ENCODE data around the gene GDAP2. TPM values are rescaled to one million over a fixed set of nuclear protein-coding genes. Genes with fewer than 3 reads are reported as not detected.
"Not testable (repeated sequence)": the region's sequence is repeated elsewhere in the genome, so short reads cannot be mapped to it uniquely, and the experiment has no call there.

Gene GDAP2
- total and polyA plus RNA-seq, 10 donors: 3.0 to 44.6 (median 33.3) TPM

DNA sequence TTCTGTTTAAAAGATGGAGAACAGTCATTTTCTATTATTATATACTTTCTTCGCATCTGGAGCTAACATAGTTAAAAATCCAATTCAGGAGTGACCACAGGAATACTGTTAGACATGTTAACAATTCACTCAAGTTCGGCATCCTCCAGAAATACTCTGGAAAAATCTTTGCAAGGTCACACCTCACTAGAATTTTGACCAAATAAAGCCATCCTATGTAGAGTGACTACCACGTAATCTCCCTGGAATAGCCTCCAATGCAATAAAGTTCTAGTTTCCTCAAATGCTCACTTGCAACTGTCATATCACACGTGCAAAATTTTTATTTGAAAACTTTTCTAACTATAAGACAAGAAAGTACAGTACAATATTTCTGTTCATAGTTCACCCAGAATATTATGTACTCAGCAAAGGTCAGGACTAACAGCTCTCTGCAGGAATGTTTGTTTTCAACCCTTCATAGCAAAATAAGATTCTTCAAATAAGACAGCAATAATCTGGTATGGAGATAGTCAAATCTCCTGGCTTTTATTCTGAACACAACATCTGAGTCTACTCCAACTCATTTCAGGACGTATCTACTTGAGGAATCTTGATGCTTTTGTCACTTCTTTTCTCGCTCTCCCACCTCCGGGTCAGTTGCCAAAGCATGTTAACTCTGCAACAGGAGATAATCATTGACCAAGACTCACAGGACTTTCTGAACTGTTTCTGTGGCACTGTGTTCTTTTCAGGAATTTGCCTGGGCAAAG, 82.6 kb downstream of the GDAP2 start:
- H3K27me3 ChIP-seq (replicated peaks in 1 of 7): no peaks in the 10 kb centered on the region
- H3K9me3 ChIP-seq: peaks cover 0 to 26% (median 17%) of the 10 kb centered on the region in 8 donors
- 88 to 93% (median 90%) methylated on average over 7 of the region's 7 CpGs for WGBS, 5 donors
- no peak overlapping the region for H3K27ac ChIP-seq
- no peaks in the 10 kb centered on the region for H3K4me1 ChIP-seq
- H3K4me3 ChIP-seq: no peak overlapping the region
- intact Hi-C loops (cut with DNase I; ENCODE audit: low total_unique reads): no loop called here
- peaks cover 0 to 22% (median 0%) of the 10 kb centered on the region in 6 donors for H3K36me3 ChIP-seq
- TF ChIP-seq POLR2A (IDR thresholded peaks at IDR 0.05) (no peak), POLR2AphosphoS5 (IDR thresholded peaks at IDR 0.05) (no peak)
- TF ChIP-seq, protein P1, sequence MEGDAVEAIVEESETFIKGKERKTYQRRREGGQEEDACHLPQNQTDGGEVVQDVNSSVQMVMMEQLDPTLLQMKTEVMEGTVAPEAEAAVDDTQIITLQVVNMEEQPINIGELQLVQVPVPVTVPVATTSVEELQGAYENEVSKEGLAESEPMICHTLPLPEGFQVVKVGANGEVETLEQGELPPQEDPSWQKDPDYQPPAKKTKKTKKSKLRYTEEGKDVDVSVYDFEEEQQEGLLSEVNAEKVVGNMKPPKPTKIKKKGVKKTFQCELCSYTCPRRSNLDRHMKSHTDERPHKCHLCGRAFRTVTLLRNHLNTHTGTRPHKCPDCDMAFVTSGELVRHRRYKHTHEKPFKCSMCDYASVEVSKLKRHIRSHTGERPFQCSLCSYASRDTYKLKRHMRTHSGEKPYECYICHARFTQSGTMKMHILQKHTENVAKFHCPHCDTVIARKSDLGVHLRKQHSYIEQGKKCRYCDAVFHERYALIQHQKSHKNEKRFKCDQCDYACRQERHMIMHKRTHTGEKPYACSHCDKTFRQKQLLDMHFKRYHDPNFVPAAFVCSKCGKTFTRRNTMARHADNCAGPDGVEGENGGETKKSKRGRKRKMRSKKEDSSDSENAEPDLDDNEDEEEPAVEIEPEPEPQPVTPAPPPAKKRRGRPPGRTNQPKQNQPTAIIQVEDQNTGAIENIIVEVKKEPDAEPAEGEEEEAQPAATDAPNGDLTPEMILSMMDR (IDR thresholded peaks at IDR 0.05 in 8 of 11, conservative IDR thresholded peaks at IDR 0.05 in 3 of 11): no peak
- DNase-seq: no peak

DNA sequence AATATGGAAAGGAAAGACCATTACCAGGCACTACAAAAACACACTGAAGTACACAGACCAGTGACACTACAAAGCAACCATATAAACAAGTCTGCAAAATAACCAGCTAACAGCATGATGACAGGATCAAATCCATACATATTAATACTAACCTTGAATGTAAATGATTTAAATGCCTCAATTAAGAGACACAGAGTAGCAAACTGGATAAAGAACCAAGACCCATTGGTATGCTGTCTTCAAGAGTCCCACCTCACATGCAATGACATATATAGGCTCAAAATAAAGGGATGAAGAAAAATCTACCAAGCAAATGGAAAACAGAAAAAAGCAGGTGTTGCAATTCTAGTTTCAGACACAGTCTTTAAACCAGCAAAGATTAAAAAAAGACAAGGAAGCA, 84.9 kb downstream of the GDAP2 start:
- H3K4me3 ChIP-seq; DNase-seq; H3K27me3 ChIP-seq (replicated peaks in 1 of 7); H3K4me1 ChIP-seq; intact Hi-C loops (cut with DNase I; ENCODE audit: low total_unique reads); H3K27ac ChIP-seq: not testable (repeated sequence)
- Histone ChIP-seq H3K36me3 (peaks cover 0 to 22% (median 0%) of the 10 kb centered on the region in 6 donors), H3K9me3 (peaks cover 0 to 26% (median 17%) of the 10 kb centered on the region in 8 donors)

DNA sequence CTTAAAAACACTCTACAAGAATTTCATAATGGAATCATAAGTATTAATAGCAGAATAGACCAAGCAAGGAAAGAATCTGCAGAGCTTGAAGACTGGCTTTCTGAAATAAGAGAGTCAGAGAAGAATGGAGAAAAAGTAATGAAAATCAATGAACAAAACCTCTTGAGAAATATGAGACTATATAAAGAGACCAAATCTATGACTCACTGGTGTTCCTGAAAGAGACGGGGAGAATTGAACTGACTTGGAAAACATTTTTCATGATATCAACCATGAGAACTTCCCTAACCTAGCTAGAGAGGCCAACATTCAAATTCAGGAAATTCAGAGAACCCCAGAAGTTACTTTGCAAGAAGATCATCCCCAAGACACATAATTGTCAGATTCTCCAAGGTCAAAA, 85.6 kb downstream of the GDAP2 start:
- no peak overlapping the region for H3K4me3 ChIP-seq
- peaks cover 0 to 22% (median 0%) of the 10 kb centered on the region in 6 donors for H3K36me3 ChIP-seq
- WGBS, 5 donors: 93 to 100% (median 96%) methylated on average over 1 of the region's 1 CpG
- H3K27me3 ChIP-seq (replicated peaks in 1 of 7): no peaks in the 10 kb centered on the region
- TF ChIP-seq POLR2AphosphoS5 (IDR thresholded peaks at IDR 0.05) (no peak), POLR2A (IDR thresholded peaks at IDR 0.05) (no peak)
- TF ChIP-seq, protein P1 (IDR thresholded peaks at IDR 0.05 in 8 of 11, conservative IDR thresholded peaks at IDR 0.05 in 3 of 11): no peak
- peaks cover 0 to 26% (median 17%) of the 10 kb centered on the region in 8 donors for H3K9me3 ChIP-seq
- DNase-seq: no peak
- H3K4me1 ChIP-seq: no peaks in the 10 kb centered on the region
- no peak overlapping the region for H3K27ac ChIP-seq
- intact Hi-C loops (cut with DNase I; ENCODE audit: low total_unique reads): no loop called here

DNA sequence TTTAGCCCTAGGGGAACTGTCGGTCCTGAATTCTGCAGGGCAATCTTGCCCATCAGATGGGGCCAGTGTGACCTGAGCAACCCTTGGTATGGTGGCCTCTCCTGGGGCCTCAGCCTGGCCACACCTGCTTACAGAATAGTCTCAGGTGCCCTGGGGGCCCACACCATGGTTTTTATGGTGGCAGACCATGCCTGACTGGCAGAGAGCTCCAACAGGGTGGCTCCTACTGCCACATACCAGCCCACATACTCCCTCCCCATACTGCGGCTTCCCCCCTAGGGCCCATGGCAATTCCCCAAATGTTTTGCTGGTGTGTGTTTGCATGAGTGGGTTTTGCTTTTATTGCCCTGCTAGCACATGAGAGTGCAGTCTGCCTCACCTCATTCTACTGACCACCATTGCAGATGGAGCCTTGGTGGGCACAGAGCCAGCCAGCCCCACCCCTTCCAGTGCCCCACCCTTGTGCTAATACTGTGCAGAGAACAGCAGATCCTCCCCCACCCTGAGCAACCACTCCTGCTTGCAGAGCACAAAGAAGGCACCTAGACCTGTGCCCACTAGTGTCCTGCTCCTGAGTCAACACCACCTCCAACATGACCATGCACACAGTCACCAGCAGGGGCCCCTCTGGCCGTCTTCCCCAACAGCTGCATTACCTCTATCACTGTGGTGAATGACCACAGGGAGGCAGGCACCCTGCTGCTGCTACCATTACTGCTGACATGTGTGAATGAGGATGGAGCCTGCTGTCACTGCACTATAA, 86.8 kb downstream of the GDAP2 start:
- no peaks in the 10 kb centered on the region for H3K27me3 ChIP-seq (replicated peaks in 1 of 7)
- no peak for DNase-seq
- WGBS, 5 donors: 76 to 84% (median 81%) methylated on average over 3 of the region's 3 CpGs
- TF ChIP-seq POLR2A (IDR thresholded peaks at IDR 0.05): no peak
- TF ChIP-seq, protein P1 (IDR thresholded peaks at IDR 0.05 in 8 of 11, conservative IDR thresholded peaks at IDR 0.05 in 3 of 11): no peak
- no peak for TF ChIP-seq POLR2AphosphoS5 (IDR thresholded peaks at IDR 0.05)
- H3K36me3 ChIP-seq: peaks cover 0 to 24% (median 0%) of the 10 kb centered on the region in 6 donors
- H3K27ac ChIP-seq: no peak overlapping the region
- no peak overlapping the region for H3K4me3 ChIP-seq
- H3K9me3 ChIP-seq: peaks cover 0 to 26% (median 18%) of the 10 kb centered on the region in 8 donors
- intact Hi-C loops (cut with DNase I; ENCODE audit: low total_unique reads): no loop called here
- H3K4me1 ChIP-seq: no peaks in the 10 kb centered on the region
